Nephron (organoid): ENCODE measurements around the gene BCL6.
A peak's percentile ranks its signal among the peaks of the same experiment; 100 is the strongest.

Experiments used
- H3K27ac Mint-ChIP-seq, 3 experiments: 2 replicates each; pipeline ENCODE4 v1.8.0; 2020; ENCODE audit warnings: mixed read lengths in 3 of 3, mild to moderate bottlenecking in 2 of 3, moderate library complexity in 1 of 3
- H3K27me3 Mint-ChIP-seq: 2 replicates; pipeline ENCODE4 v1.8.0; 2021; ENCODE audit warnings: low read depth, mild to moderate bottlenecking, moderate library complexity, mixed read lengths
- H3K36me3 Mint-ChIP-seq: 2 replicates; pipeline ENCODE4 v1.8.0; 2020; ENCODE audit warnings: low read depth, mixed read lengths
- H3K4me1 Mint-ChIP-seq: 2 replicates; pipeline ENCODE4 v1.8.0; 2020; ENCODE audit warnings: mixed read lengths
- H3K4me3 Mint-ChIP-seq, 3 experiments: 2 replicates each; pipeline ENCODE4 v1.8.0; 2020; ENCODE audit warnings: mild to moderate bottlenecking in 3 of 3, mixed read lengths in 3 of 3, moderate library complexity in 2 of 3
- H3K9me3 Mint-ChIP-seq: 2 replicates; pipeline ENCODE4 v1.8.0; 2020; ENCODE audit warnings: mixed read lengths
- TF ChIP-seq, protein P1 (sequence below), 3 experiments: fragments of 200-600 bp; sonication (generic); IDR thresholded peaks; one replicate each; pipeline ENCODE4 v1.5.0; 2021; ENCODE audit warnings: antibody characterized with exemption in 3 of 3; ENCODE audit not compliant: unreplicated experiment in 3 of 3

BCL6 gene

DNA sequence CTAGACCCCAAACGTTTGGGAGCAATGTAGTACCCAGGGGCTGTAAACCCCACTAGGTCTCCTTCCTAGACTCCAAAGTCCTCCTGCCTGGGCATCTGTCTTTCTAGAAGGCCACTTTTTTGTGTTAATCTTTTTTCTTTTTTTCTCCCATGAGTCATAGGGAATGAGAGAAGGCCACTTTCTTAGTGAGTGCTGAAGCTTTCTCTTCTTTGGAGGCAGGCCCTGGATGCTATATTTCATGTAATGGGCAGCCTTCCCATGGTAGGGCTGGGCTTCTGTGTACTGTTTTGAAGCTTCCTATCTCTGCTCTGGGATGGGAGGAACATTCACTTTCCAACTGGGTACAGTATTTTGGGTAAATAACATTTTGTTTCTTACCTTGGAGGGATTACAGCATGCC, 27.7 kb downstream of the BCL6 start:
- no peak overlapping the region for H3K4me3 Mint-ChIP-seq
- peaks cover 19% of the 10 kb centered on the region for H3K4me1 Mint-ChIP-seq
- H3K9me3 Mint-ChIP-seq: no peaks in the 10 kb centered on the region
- no peak overlapping the region for H3K27ac Mint-ChIP-seq
- peaks cover 13% of the 10 kb centered on the region for H3K36me3 Mint-ChIP-seq
- H3K27me3 Mint-ChIP-seq: peaks cover 4% of the 10 kb centered on the region
- TF ChIP-seq, protein P1, sequence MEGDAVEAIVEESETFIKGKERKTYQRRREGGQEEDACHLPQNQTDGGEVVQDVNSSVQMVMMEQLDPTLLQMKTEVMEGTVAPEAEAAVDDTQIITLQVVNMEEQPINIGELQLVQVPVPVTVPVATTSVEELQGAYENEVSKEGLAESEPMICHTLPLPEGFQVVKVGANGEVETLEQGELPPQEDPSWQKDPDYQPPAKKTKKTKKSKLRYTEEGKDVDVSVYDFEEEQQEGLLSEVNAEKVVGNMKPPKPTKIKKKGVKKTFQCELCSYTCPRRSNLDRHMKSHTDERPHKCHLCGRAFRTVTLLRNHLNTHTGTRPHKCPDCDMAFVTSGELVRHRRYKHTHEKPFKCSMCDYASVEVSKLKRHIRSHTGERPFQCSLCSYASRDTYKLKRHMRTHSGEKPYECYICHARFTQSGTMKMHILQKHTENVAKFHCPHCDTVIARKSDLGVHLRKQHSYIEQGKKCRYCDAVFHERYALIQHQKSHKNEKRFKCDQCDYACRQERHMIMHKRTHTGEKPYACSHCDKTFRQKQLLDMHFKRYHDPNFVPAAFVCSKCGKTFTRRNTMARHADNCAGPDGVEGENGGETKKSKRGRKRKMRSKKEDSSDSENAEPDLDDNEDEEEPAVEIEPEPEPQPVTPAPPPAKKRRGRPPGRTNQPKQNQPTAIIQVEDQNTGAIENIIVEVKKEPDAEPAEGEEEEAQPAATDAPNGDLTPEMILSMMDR (IDR thresholded peaks at IDR 0.05; ENCODE audit: unreplicated experiment in 3 of 3): no peak

GRCh38 chr3:187714404-187714979, 30.8 kb downstream of the BCL6 start:
- Mint-ChIP-seq H3K4me1 (peaks cover 11% of the 10 kb centered on the region), H3K4me3 (no peak overlapping the region), H3K27me3 (peaks cover 4% of the 10 kb centered on the region), H3K27ac (no peak overlapping the region), H3K9me3 (no peaks in the 10 kb centered on the region), H3K36me3 (no peaks in the 10 kb centered on the region)
- TF ChIP-seq, protein P1 (IDR thresholded peaks at IDR 0.05; ENCODE audit: unreplicated experiment in 3 of 3): peak; percentile 89 to 93 (median 92)

- Mint-ChIP-seq H3K4me1 (peaks cover 8% of the 10 kb centered on the region), H3K36me3 (no peaks in the 10 kb centered on the region), H3K27me3 (peaks cover 4% of the 10 kb centered on the region), H3K4me3 (no peak overlapping the region), H3K27ac (no peak overlapping the region), H3K9me3 (no peaks in the 10 kb centered on the region)
- TF ChIP-seq, protein P1 (IDR thresholded peaks at IDR 0.05; ENCODE audit: unreplicated experiment in 3 of 3): no peak
Observed at GRCh38 chr3:187713504-187713903, 31.8 kb downstream of the BCL6 start.

GRCh38 chr3:187709155-187709554, 36.1 kb downstream of the BCL6 start:
- TF ChIP-seq, protein P1 (IDR thresholded peaks at IDR 0.05; ENCODE audit: unreplicated experiment in 3 of 3): no peak
- Mint-ChIP-seq H3K9me3 (no peaks in the 10 kb centered on the region), H3K27ac (no peak overlapping the region), H3K36me3 (no peaks in the 10 kb centered on the region), H3K4me1 (no peaks in the 10 kb centered on the region), H3K27me3 (peaks cover 3% of the 10 kb centered on the region), H3K4me3 (no peak overlapping the region)

GRCh38 chr3:187708696-187709095, 36.6 kb downstream of the BCL6 start:
- H3K4me1 Mint-ChIP-seq: no peaks in the 10 kb centered on the region
- no peaks in the 10 kb centered on the region for H3K9me3 Mint-ChIP-seq
- no peak overlapping the region for H3K27ac Mint-ChIP-seq
- no peak overlapping the region for H3K4me3 Mint-ChIP-seq
- no peaks in the 10 kb centered on the region for H3K36me3 Mint-ChIP-seq
- TF ChIP-seq, protein P1 (IDR thresholded peaks at IDR 0.05; ENCODE audit: unreplicated experiment in 3 of 3): no peak
- peaks cover 3% of the 10 kb centered on the region for H3K27me3 Mint-ChIP-seq

GRCh38 chr3:187706971-187707370, 38.3 kb downstream of the BCL6 start:
- no peaks in the 10 kb centered on the region for H3K4me1 Mint-ChIP-seq
- no peaks in the 10 kb centered on the region for H3K36me3 Mint-ChIP-seq
- H3K4me3 Mint-ChIP-seq: no peak overlapping the region
- no peaks in the 10 kb centered on the region for H3K9me3 Mint-ChIP-seq
- peaks cover 3% of the 10 kb centered on the region for H3K27me3 Mint-ChIP-seq
- H3K27ac Mint-ChIP-seq: no peak overlapping the region
- TF ChIP-seq, protein P1 (IDR thresholded peaks at IDR 0.05; ENCODE audit: unreplicated experiment in 3 of 3): no peak
